Measurements from ENCODE around the gene AKAP14.
"Not testable (repeated sequence)": the region's sequence is repeated elsewhere in the genome, so short reads cannot be mapped to it uniquely, and the experiment has no call there.

The AKAP14 gene

DNA sequence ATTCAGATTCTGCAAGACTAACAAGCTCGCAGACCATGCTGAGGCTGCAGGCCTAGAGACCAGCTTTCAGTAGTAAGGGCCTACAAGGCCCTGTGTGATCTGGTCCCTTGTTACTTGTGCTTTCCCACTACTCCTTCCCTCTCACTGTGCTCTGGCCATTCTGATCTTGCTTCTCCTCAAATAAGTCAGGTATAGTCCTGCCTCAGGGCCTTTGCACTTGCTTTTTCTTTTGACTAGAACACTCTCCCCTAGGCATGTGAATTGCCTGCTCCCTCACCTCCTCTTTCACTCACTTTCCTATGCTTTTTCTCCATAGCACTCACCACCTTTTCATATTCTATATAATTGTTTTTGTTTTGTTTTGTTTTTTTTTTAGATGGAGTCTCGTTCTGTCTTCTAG is 22.2 kb downstream of the AKAP14 start:
- H3K27ac ChIP-seq = no peak overlapping the region

DNA sequence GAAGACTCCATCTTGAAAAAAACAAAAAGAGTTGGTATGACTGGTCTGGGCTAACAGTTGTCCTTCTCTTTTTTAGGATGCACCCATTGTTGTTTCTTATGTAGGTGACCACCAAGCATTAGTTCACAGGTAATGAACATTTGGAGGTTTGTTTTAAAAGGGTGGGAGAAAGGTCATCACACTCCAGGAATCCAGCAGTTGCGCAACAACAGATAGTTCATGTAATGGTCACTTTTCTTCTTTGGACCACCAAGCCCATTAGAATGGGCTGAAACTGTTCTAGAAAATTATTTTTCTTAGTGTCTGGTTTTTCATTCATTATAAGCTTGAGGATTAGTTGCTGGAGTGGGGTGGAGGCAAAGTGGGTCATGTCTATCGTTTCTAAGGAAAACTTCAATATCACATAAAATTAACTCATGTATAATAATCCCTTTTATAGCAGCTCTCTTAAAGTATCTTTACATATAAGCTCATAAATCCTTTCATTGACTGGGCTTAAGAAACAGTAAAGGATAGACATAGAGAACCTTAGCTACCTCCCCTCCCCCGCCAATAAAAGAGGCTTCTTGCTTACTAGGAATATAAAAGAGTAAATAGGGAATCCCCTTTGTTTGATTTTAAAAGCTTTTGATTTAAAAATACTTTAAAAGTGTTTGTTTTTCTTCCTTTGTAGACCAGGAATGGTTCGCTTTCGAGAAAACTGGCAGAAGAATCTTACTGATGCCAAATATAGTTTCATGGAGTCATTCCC is 24.3 kb downstream of the AKAP14 start:
- TF ChIP-seq, protein P1, sequence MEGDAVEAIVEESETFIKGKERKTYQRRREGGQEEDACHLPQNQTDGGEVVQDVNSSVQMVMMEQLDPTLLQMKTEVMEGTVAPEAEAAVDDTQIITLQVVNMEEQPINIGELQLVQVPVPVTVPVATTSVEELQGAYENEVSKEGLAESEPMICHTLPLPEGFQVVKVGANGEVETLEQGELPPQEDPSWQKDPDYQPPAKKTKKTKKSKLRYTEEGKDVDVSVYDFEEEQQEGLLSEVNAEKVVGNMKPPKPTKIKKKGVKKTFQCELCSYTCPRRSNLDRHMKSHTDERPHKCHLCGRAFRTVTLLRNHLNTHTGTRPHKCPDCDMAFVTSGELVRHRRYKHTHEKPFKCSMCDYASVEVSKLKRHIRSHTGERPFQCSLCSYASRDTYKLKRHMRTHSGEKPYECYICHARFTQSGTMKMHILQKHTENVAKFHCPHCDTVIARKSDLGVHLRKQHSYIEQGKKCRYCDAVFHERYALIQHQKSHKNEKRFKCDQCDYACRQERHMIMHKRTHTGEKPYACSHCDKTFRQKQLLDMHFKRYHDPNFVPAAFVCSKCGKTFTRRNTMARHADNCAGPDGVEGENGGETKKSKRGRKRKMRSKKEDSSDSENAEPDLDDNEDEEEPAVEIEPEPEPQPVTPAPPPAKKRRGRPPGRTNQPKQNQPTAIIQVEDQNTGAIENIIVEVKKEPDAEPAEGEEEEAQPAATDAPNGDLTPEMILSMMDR (IDR thresholded peaks at IDR 0.05) = no peak
- H3K4me3 ChIP-seq (ENCODE audit: low read depth in 1 of 2, low read length in 1 of 2) = no peak overlapping the region
- H3K27me3 ChIP-seq = no peaks in the 10 kb centered on the region
- H3K4me1 ChIP-seq (ENCODE audit: control insufficient read depth in 1 of 2, insufficient read depth in 1 of 2, low read depth in 1 of 2, low read length in 1 of 2) = no peaks in the 10 kb centered on the region
- H3K27ac ChIP-seq = no peak overlapping the region
- H3K36me3 ChIP-seq = peaks cover 15% of the 10 kb centered on the region
- no peaks in the 10 kb centered on the region for H3K9me3 ChIP-seq

More for the DNA sequence above, 22.2 kb downstream of the AKAP14 start:
- no peak overlapping the region for H3K4me3 ChIP-seq (ENCODE audit: low read depth in 1 of 2, low read length in 1 of 2)
- no peaks in the 10 kb centered on the region for H3K9me3 ChIP-seq
- no peaks in the 10 kb centered on the region for H3K27me3 ChIP-seq
- no peaks in the 10 kb centered on the region for H3K4me1 ChIP-seq (ENCODE audit: control insufficient read depth in 1 of 2, insufficient read depth in 1 of 2, low read depth in 1 of 2, low read length in 1 of 2)
- TF ChIP-seq, protein P1 (IDR thresholded peaks at IDR 0.05) = no peak
- H3K36me3 ChIP-seq = no peaks in the 10 kb centered on the region

DNA sequence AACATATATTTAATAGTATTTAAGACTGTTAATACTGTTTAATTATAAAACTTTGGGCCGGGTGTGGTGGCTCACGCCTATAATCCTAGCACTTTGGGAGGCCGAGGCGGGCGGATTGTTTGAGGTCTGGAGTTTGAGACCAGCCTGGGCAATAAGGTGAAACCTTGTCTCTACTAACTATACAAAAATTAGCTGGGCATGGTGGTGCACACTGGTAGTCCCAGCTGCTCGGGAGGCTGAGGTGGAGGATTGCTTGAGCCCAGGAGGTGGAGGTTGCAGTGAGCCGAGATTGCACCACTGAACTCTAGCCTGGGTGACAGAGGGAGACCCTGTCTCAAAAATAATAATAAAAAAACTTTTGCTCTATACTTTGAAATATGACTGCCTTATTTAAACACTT is 26.7 kb downstream of the AKAP14 start:
- not testable (repeated sequence) for H3K27me3 ChIP-seq; H3K4me3 ChIP-seq (ENCODE audit: low read depth in 1 of 2, low read length in 1 of 2); H3K4me1 ChIP-seq (ENCODE audit: control insufficient read depth in 1 of 2, insufficient read depth in 1 of 2, low read depth in 1 of 2, low read length in 1 of 2); H3K9me3 ChIP-seq; H3K27ac ChIP-seq
- H3K36me3 ChIP-seq = peaks cover 29% of the 10 kb centered on the region

DNA sequence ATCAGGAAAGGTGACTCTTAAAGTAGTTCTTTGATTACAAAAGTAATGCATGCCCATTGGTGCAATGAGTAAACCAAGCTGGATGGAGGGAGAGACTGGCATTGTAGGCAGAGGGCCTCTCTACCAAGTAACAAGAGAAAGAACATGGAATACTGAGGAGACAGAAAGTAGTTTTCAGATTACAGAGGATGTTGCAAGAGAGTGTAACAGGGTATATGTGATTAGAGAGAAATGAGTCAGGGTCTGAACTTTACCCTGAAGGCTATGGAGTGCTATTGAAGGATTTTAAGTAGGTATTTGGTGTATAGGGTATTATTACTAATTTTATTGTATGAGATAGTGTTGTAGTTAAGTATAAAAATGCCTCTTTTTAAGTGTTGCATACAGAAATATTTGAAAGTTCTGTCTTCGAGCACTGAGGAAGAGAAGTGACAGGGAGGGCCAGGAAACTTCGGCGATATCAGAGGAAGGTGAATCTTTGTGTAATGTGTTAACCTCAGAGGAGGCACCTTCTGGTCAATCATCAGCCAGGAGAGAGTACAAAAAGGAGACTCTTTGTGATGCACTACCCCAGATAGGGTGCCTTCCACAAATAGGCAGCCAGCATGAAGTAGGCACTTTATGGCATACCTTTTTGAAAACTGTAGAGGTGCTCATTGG is 39.7 kb downstream of the AKAP14 start:
- Histone ChIP-seq H3K4me3 (ENCODE audit: low read depth in 1 of 2, low read length in 1 of 2) (no peak overlapping the region), H3K27ac (no peak overlapping the region), H3K27me3 (no peaks in the 10 kb centered on the region), H3K9me3 (no peaks in the 10 kb centered on the region), H3K4me1 (ENCODE audit: control insufficient read depth in 1 of 2, insufficient read depth in 1 of 2, low read depth in 1 of 2, low read length in 1 of 2) (no peaks in the 10 kb centered on the region), H3K36me3 (peaks cover 59% of the 10 kb centered on the region)
- TF ChIP-seq, protein P1 (IDR thresholded peaks at IDR 0.05) = no peak

DNA sequence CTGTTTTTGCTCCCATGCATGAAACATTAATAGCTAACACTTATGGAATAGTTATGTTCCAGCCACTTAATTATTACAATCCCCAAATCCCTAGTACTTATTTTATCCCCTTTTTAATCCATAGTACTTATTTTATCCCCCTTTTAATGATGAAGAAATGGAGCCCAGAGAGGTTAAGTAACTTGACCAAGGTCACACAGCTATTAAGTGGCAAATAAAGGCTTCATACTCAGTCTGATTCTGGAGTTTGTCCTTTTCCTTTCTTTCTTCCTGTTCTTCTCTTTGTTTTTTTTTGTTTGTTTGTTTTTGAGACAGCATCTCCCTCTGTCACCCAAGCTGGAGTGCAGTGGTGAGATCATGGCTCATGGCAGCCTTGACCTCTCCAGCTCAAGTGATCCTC is 45.6 kb downstream of the AKAP14 start:
- no peaks in the 10 kb centered on the region for H3K9me3 ChIP-seq
- H3K27ac ChIP-seq = no peak overlapping the region
- TF ChIP-seq, protein P1 (IDR thresholded peaks at IDR 0.05) = no peak
- H3K27me3 ChIP-seq = no peaks in the 10 kb centered on the region
- H3K36me3 ChIP-seq = peaks cover 13% of the 10 kb centered on the region
- peaks cover 6 to 15% of the 10 kb centered on the region in 2 experiments for H3K4me1 ChIP-seq (ENCODE audit: control insufficient read depth in 1 of 2, insufficient read depth in 1 of 2, low read depth in 1 of 2, low read length in 1 of 2)
- no peak overlapping the region for H3K4me3 ChIP-seq (ENCODE audit: low read depth in 1 of 2, low read length in 1 of 2)

DNA sequence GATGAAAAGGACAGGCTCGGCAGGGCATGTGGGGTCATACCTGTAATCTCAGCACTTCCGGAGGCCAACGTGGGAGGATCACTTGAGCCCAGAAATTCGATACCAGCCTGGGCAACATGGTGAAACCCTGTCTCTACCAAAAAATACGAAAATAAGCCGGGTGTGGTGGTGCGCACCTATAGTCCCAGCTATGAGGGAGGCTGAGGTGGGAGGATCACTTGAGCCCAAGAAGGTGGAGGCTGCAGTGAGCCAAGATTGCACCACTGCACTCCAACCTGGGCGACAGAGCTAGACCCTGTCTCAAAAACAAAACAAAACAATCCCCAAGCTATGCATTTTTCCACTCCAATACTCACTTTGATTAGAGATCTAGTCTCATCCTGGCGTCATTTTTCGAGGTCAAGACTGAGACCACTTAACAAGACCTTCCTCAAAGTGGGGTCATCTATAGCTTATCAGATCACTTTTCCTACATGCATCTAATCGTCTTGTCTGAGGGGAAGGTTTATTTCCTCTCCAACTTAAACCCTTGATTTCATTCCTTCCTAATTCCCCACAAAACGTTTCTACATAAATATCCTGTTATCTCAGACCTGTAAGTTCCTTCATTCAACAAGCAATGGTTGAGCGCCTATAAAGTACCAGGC is 46.6 kb downstream of the AKAP14 start:
- H3K36me3 ChIP-seq = peaks cover 4% of the 10 kb centered on the region
- peaks cover 6 to 15% of the 10 kb centered on the region in 2 experiments for H3K4me1 ChIP-seq (ENCODE audit: control insufficient read depth in 1 of 2, insufficient read depth in 1 of 2, low read depth in 1 of 2, low read length in 1 of 2)
- peak overlapping the region; percentile 94 for H3K27ac ChIP-seq
- TF ChIP-seq, protein P1 (IDR thresholded peaks at IDR 0.05) = no peak
- no peaks in the 10 kb centered on the region for H3K9me3 ChIP-seq
- H3K4me3 ChIP-seq (ENCODE audit: low read depth in 1 of 2, low read length in 1 of 2) = peak overlapping the region; percentile 69 to 79
- no peaks in the 10 kb centered on the region for H3K27me3 ChIP-seq
